GM23338 (cell line): ENCODE data around the gene GLB1L3. TPM values are rescaled to one million over a fixed set of nuclear protein-coding genes. Genes with fewer than 3 reads are reported as not detected.

Experiments used
- ATAC-seq: fragments of 200-7000 bp; cut with Tn5 transposase; 3 replicates; pipeline ENCODE4 v1.9.1; 2020
- DNase-seq: peaks from one replicate; pipeline ENCODE4 v3.0.0-alpha.2; 2015; ENCODE audit warnings: low spot score
- H2AFZ ChIP-seq: fragments of 200-600 bp; sonication (generic); 2 replicates; pipeline ENCODE4 v1.8.0; 2016; ENCODE audit warnings: antibody characterized with exemption, mild to moderate bottlenecking, moderate library complexity
- H3F3A ChIP-seq: fragments of 200-600 bp; sonication (generic); replicated peaks from 2 replicates; pipeline ENCODE4 v1.8.0; 2017; ENCODE audit warnings: antibody characterized with exemption, mixed run types, low read depth
- H3K27ac ChIP-seq: fragments of 200-600 bp; sonication (generic); 2 replicates; pipeline ENCODE4 v1.6.1; 2016; ENCODE audit warnings: low read depth
- H3K27me3 ChIP-seq: fragments of 200-600 bp; sonication (generic); 2 replicates; pipeline ENCODE4 v1.8.0; 2016; ENCODE audit warnings: mild to moderate bottlenecking, mixed run types, moderate library complexity; ENCODE audit not compliant: insufficient read depth
- H3K36me3 ChIP-seq: fragments of 200-600 bp; sonication (generic); 2 replicates; pipeline ENCODE4 v1.8.0; 2016; ENCODE audit warnings: mild to moderate bottlenecking; ENCODE audit not compliant: insufficient read depth
- H3K4me1 ChIP-seq: fragments of 200-600 bp; sonication (generic); 2 replicates; pipeline ENCODE4 v1.8.0; 2016; ENCODE audit warnings: mild to moderate bottlenecking, moderate library complexity; ENCODE audit not compliant: insufficient read depth
- H3K4me2 ChIP-seq: fragments of 200-600 bp; sonication (generic); 2 replicates; pipeline ENCODE4 v1.7.1; 2017; ENCODE audit warnings: mixed run types
- H3K4me3 ChIP-seq: fragments of 200-600 bp; sonication (generic); 2 replicates; pipeline ENCODE4 v1.6.1; 2016; ENCODE audit warnings: mixed run types
- H3K79me2 ChIP-seq: fragments of 200-600 bp; sonication (generic); replicated peaks from 2 replicates; pipeline ENCODE4 v1.8.0; 2017; ENCODE audit warnings: mild to moderate bottlenecking; ENCODE audit not compliant: insufficient read depth
- H3K9me2 ChIP-seq: fragments of 200-600 bp; sonication (generic); 2 replicates; pipeline ENCODE4 v1.8.0; 2017; ENCODE audit not compliant: insufficient read depth
- H4K20me1 ChIP-seq: fragments of 200-600 bp; sonication (generic); replicated peaks from 2 replicates; pipeline ENCODE4 v1.8.0; 2017; ENCODE audit warnings: mild to moderate bottlenecking; ENCODE audit not compliant: insufficient read depth
- H3K27ac Mint-ChIP-seq: 2 replicates; pipeline ENCODE4 v1.8.0; 2020; ENCODE audit warnings: inconsistent platforms, mild to moderate bottlenecking, moderate library complexity, mixed read lengths
- H3K27me3 Mint-ChIP-seq: 3 replicates; pipeline ENCODE4 v1.8.0; 2022; ENCODE audit warnings: low read depth, mild to moderate bottlenecking, moderate library complexity, mixed read lengths, inconsistent platforms; ENCODE audit not compliant: insufficient read depth, poor library complexity
- H3K36me3 Mint-ChIP-seq: 3 replicates; pipeline ENCODE4 v1.8.0; 2021; ENCODE audit warnings: low read depth, mild to moderate bottlenecking, inconsistent platforms, moderate library complexity, mixed read lengths
- H3K4me1 Mint-ChIP-seq: 3 replicates; pipeline ENCODE4 v1.8.0; 2020; ENCODE audit warnings: mild to moderate bottlenecking, inconsistent platforms, mixed read lengths
- H3K4me3 Mint-ChIP-seq: 3 replicates; pipeline ENCODE4 v1.8.0; 2021; ENCODE audit warnings: moderate library complexity, mild to moderate bottlenecking, inconsistent platforms, mixed read lengths
- H3K9me3 Mint-ChIP-seq: 3 replicates; pipeline ENCODE4 v1.8.0; 2020; ENCODE audit warnings: moderate library complexity, mild to moderate bottlenecking, inconsistent platforms, mixed read lengths
- EZH2 ChIP-seq: fragments of 200-600 bp; sonication (generic); IDR thresholded peaks from one replicate; pipeline ENCODE4 v1.8.0; 2017; ENCODE audit warnings: antibody characterized with exemption, mild to moderate bottlenecking, low read depth; ENCODE audit not compliant: unreplicated experiment
- NANOG ChIP-seq: IDR thresholded peaks from 2 replicates; pipeline ENCODE4 v1.6.1; 2016; ENCODE audit warnings: antibody characterized with exemption, borderline replicate concordance
- POLR2AphosphoS5 ChIP-seq: IDR thresholded peaks from 2 replicates; pipeline ENCODE4 v1.6.1; 2016; ENCODE audit warnings: antibody characterized with exemption, low read depth
- REST ChIP-seq: IDR thresholded peaks from one replicate; pipeline ENCODE4 v1.6.1; 2018; ENCODE audit warnings: antibody characterized with exemption; ENCODE audit not compliant: unreplicated experiment
- ZNF331 ChIP-seq: fragments of 250-450 bp; sonication (Bioruptor Pico); IDR thresholded peaks from 2 replicates; pipeline ENCODE4 v1.5.0; 2020; ENCODE audit warnings: low read depth, mild to moderate bottlenecking, moderate library complexity
- ZNF462 ChIP-seq: fragments of 250-450 bp; sonication (Bioruptor Pico); IDR thresholded peaks from 2 replicates; pipeline ENCODE4 v1.5.0; 2020; ENCODE audit warnings: mild to moderate bottlenecking, moderate library complexity
- polyA plus RNA-seq: library from polyadenylated mRNA; unstranded; fragments of >200 nt; fragmentation: Nextera tagmentation; extraction: Ambion mirVana; gene quantifications from 2 replicates; pipeline ENCODE4 v1.2.1, GENCODE V29; 2016
- total RNA-seq: library from RNA; depleted of rRNA; stranded (reverse); fragments of >200 nt; shearing (Covaris generic); gene quantifications from 2 replicates; pipeline ENCODE4 v1.2.3, GENCODE V29; 2014
- TF ChIP-seq, protein P1 (sequence below), 2 experiments: fragments of 200-600 bp in 1 of 2; sonication (generic) in 1 of 2; conservative IDR thresholded peaks; 2 replicates each; pipeline versions ENCODE4 v1.5.1 to v1.6.1; 2016 to 2017; ENCODE audit warnings: antibody characterized with exemption in 2 of 2, low read depth in 2 of 2, mild to moderate bottlenecking in 2 of 2, moderate library complexity in 1 of 2

Gene GLB1L3
- total and polyA plus RNA-seq, 2 experiments from 2014 or later: 28.8 to 33.1 TPM

DNA sequence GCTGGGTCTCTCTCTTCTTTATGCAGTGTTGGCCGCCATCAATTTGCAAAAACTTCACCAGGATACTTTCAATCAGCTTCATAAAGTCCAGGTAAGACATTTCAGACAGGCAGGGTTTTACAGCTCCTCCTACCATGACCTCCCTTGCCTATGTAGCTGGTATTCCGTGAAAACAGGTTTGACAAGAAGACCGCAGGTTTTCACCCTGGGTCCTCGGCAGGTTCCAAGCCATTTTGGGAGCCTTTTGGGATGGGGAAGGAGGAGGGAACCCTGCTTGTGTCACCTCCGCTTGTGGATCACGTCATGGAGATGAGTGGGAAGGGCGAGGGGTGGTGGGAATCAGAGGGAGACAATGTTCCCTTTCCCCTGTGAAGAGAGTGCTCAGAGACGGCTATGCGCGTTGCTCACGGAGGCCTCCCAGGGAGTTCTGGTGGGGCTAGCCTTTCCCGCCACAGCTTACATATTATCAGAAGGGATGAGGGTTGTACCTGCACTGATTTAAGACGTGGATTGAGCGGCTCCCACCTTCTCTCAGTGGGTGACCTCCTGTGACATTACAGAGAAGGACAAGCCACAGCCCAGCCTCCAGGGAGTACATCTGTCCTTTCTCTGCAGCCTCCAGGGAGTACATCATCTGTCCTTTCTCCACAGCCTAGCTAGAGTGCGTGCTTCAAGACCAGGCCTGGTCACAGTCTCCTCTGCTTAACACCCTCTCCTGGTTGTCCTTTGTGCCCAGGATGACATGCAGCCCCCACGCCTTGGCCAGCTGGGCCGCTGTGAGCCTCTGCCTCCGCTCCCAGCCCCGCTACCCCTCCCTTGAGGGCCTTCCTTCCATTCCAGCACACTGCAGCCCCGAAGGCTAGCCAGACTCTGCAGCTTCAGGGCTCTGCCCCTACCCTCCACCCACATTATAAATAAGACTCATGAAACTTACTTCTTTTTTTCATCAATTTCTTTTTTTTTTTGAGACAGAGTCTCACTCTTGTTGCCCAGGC lies 17.2 kb downstream of the GLB1L3 start:
- Mint-ChIP-seq H3K9me3 (no peaks in the 10 kb centered on the region), H3K36me3 (peaks cover 68% of the 10 kb centered on the region), H3K4me1 (peaks cover 16% of the 10 kb centered on the region), H3K27me3 (peaks cover 9% of the 10 kb centered on the region), H3K27ac (no peak overlapping the region; the same call in 1 of the 2 replicates), H3K4me3 (no peak overlapping the region)
- Histone ChIP-seq H2AFZ (no peak overlapping the region), H3K27me3 (no peaks in the 10 kb centered on the region), H4K20me1 (no peaks in the 10 kb centered on the region), H3K79me2 (no peaks in the 10 kb centered on the region), H3K4me2 (no peak overlapping the region), H3K9me2 (no peaks in the 10 kb centered on the region), H3K4me1 (no peaks in the 10 kb centered on the region), H3K36me3 (peaks cover 18% of the 10 kb centered on the region), H3F3A (no peaks in the 10 kb centered on the region), H3K4me3 (no peak overlapping the region), H3K27ac (no peak overlapping the region)
- TF ChIP-seq ZNF331 (CRISPR knock-in tag): no peak
- ATAC-seq: no peak
- DNase-seq: no peak

GRCh38 chr11:134294664-134295063 lies 18.5 kb downstream of the GLB1L3 start:
- Mint-ChIP-seq H3K36me3 (peaks cover 66% of the 10 kb centered on the region), H3K27ac (no peak overlapping the region), H3K4me1 (peaks cover 6% of the 10 kb centered on the region), H3K4me3 (no peak overlapping the region), H3K9me3 (no peaks in the 10 kb centered on the region), H3K27me3 (peaks cover 9% of the 10 kb centered on the region)
- Histone ChIP-seq H3K4me1 (no peaks in the 10 kb centered on the region), H3K9me2 (no peaks in the 10 kb centered on the region), H3K4me2 (no peak overlapping the region), H3K4me3 (no peak overlapping the region), H3F3A (no peaks in the 10 kb centered on the region), H3K27ac (no peak overlapping the region), H4K20me1 (no peaks in the 10 kb centered on the region), H3K27me3 (no peaks in the 10 kb centered on the region), H3K79me2 (no peaks in the 10 kb centered on the region), H3K36me3 (peaks cover 18% of the 10 kb centered on the region), H2AFZ (no peak overlapping the region)
- ATAC-seq (no peak), DNase-seq (no peak)
- TF ChIP-seq ZNF331 (CRISPR knock-in tag) (no peak), ZNF462 (no peak), POLR2AphosphoS5 (no peak), EZH2 (no peak), NANOG (no peak), REST (no peak)
- TF ChIP-seq, protein P1, sequence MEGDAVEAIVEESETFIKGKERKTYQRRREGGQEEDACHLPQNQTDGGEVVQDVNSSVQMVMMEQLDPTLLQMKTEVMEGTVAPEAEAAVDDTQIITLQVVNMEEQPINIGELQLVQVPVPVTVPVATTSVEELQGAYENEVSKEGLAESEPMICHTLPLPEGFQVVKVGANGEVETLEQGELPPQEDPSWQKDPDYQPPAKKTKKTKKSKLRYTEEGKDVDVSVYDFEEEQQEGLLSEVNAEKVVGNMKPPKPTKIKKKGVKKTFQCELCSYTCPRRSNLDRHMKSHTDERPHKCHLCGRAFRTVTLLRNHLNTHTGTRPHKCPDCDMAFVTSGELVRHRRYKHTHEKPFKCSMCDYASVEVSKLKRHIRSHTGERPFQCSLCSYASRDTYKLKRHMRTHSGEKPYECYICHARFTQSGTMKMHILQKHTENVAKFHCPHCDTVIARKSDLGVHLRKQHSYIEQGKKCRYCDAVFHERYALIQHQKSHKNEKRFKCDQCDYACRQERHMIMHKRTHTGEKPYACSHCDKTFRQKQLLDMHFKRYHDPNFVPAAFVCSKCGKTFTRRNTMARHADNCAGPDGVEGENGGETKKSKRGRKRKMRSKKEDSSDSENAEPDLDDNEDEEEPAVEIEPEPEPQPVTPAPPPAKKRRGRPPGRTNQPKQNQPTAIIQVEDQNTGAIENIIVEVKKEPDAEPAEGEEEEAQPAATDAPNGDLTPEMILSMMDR (conservative IDR thresholded peaks at IDR 0.05; ENCODE audit: low read depth in 2 of 2): no peak
